Activated B cell treated with CpG ODN at 0.5 μM for 24 hours (primary cell): ENCODE measurements around the gene GNG7. TPM values are rescaled to one million over a fixed set of nuclear protein-coding genes. Genes with fewer than 3 reads are reported as not detected.
A peak's percentile ranks its signal among the peaks of the same experiment; 100 is the strongest.

Source experiments
- ATAC-seq: fragments of 200-7000 bp; cut with Tn5 transposase; one replicate; pipeline ENCODE4 v1.10.0; 2021; ENCODE audit warnings: low read depth, mild to moderate bottlenecking, moderate library complexity
- CTCF ChIA-PET: fragments of 350-600 bp; sonication (Branson Sonifier 250); formaldehyde crosslinking; loops from one replicate; lab custom pipeline; 2021; ENCODE audit warnings: antibody characterized with exemption; lab: Charles Lee
- POLR2A ChIA-PET: fragments of 350-600 bp; sonication (Branson Sonifier 250); formaldehyde crosslinking; loops from one replicate; lab custom pipeline; 2021; ENCODE audit warnings: antibody characterized with exemption; lab: Charles Lee
- DNase-seq: peaks from one replicate; pipeline ENCODE4 v3.0.0; 2022
- H3K27ac Mint-ChIP-seq: one replicate; pipeline ENCODE4 v1.8.0; 2020; ENCODE audit warnings: mixed read lengths
- H3K27me3 Mint-ChIP-seq: one replicate; pipeline ENCODE4 v1.8.0; 2021; ENCODE audit warnings: mixed read lengths
- H3K36me3 Mint-ChIP-seq: one replicate; pipeline ENCODE4 v1.8.0; 2021; ENCODE audit warnings: low read depth, mixed read lengths
- H3K4me1 Mint-ChIP-seq: one replicate; pipeline ENCODE4 v1.8.0; 2021; ENCODE audit warnings: mixed read lengths
- H3K4me3 Mint-ChIP-seq: one replicate; pipeline ENCODE4 v1.8.0; 2020; ENCODE audit warnings: mild to moderate bottlenecking, mixed read lengths
- H3K9me3 Mint-ChIP-seq: one replicate; pipeline ENCODE4 v1.8.0; 2020; ENCODE audit warnings: mixed read lengths
- CTCF ChIP-seq: fragments of 200-600 bp; IDR thresholded peaks from one replicate; pipeline ENCODE4 v1.8.0; 2022; ENCODE audit warnings: antibody characterized with exemption, mild to moderate bottlenecking
- intact Hi-C: fragments of 100-400 bp; cut with micrococcal nuclease; formaldehyde crosslinking; loops from one replicate; pipeline ENCODE4 v1.15.1; 2024
- total RNA-seq: library from RNA; stranded (reverse); gene quantifications from 2 replicates; pipeline ENCODE4 v1.2.3, GENCODE V29; 2022

Gene GNG7
- total RNA-seq, 1 donor from 2014 or later, result 35.4 TPM

- POLR2A ChIA-PET, result interaction anchor here (0.6 to 10.8 kb wide), 9 partner anchors 11 to 557 kb away, joined by 3 to 979 read pairs (median 121); no protein-coding TSS in a partner anchor
- H3K27me3 Mint-ChIP-seq, result no peaks in the 10 kb centered on the region
These were observed 222.8 kb downstream of the GNG7 start for GRCh38 chr19:2479556-2480194.

GRCh38 chr19:2478756-2479555 lies 223.5 kb downstream of the GNG7 start:
- Mint-ChIP-seq H3K36me3 (peaks cover 28% of the 10 kb centered on the region), H3K9me3 (peaks cover 8% of the 10 kb centered on the region), H3K4me1 (peaks cover 32% of the 10 kb centered on the region), H3K27me3 (no peaks in the 10 kb centered on the region), H3K4me3 (peak overlapping the region; percentile 99), H3K27ac (peak overlapping the region; percentile 93)
- peak; percentile 61 for DNase-seq
- ChIA-PET CTCF (interaction anchor here (0.5 to 6.6 kb wide), 6 partner anchors 65 to 196 kb away, joined by 3 to 131 read pairs (median 4); no protein-coding TSS in a partner anchor), POLR2A (interaction anchor here (0.6 to 10.8 kb wide), 18 partner anchors 9 to 558 kb away, joined by 3 to 979 read pairs (median 15); partner anchors contain the start of genes GNG7 and LMNB2)
- peak; percentile 8 for ATAC-seq
- intact Hi-C loops, result loop anchor here (1.0 to 5.0 kb wide), 6 partner anchors 16 to 827 kb away; partner anchors contain the start of gene TCF3
- no peak for TF ChIP-seq CTCF

More at GRCh38 chr19:2479556-2480194, 222.8 kb downstream of the GNG7 start:
- peaks cover 32% of the 10 kb centered on the region for H3K4me1 Mint-ChIP-seq
- peak overlapping the region; percentile 99 for H3K4me3 Mint-ChIP-seq
- peaks cover 9% of the 10 kb centered on the region for H3K9me3 Mint-ChIP-seq
- DNase-seq (no peak), ATAC-seq (no peak)
- no peak for TF ChIP-seq CTCF
- H3K36me3 Mint-ChIP-seq, result peaks cover 28% of the 10 kb centered on the region
- H3K27ac Mint-ChIP-seq, result peak overlapping the region; percentile 93
- CTCF ChIA-PET, result interaction anchor here (0.9 to 6.6 kb wide), 4 partner anchors 64 to 156 kb away, joined by 3 to 131 read pairs (median 31); no protein-coding TSS in a partner anchor
- intact Hi-C loops, result loop anchor here (2.0 to 5.0 kb wide), 5 partner anchors 33 to 827 kb away; partner anchors contain the start of gene TCF3

- Mint-ChIP-seq H3K27me3 (no peaks in the 10 kb centered on the region), H3K4me3 (peak overlapping the region; percentile 99), H3K4me1 (peaks cover 32% of the 10 kb centered on the region), H3K27ac (peak overlapping the region; percentile 93), H3K9me3 (peaks cover 5% of the 10 kb centered on the region), H3K36me3 (peaks cover 28% of the 10 kb centered on the region)
- CTCF ChIA-PET, result interaction anchor here (0.5 to 6.6 kb wide), 6 partner anchors 66 to 195 kb away, joined by 3 to 131 read pairs (median 4); no protein-coding TSS in a partner anchor
- intact Hi-C loops, result loop anchor here (1.0 to 5.0 kb wide), 6 partner anchors 17 to 826 kb away; partner anchors contain the start of gene TCF3
- TF ChIP-seq CTCF, result no peak
- POLR2A ChIA-PET, result interaction anchor here (0.6 to 10.8 kb wide), 21 partner anchors 10 to 388 kb away, joined by 3 to 979 read pairs (median 14); partner anchors contain the start of genes GNG7, LMNB2 and TMPRSS9
- ATAC-seq (no peak), DNase-seq (peak; percentile 49)
These were observed 224.2 kb downstream of the GNG7 start for GRCh38 chr19:2478278-2478755.

- Mint-ChIP-seq H3K4me3 (peak overlapping the region; percentile 99), H3K4me1 (peaks cover 32% of the 10 kb centered on the region), H3K9me3 (peaks cover 2% of the 10 kb centered on the region), H3K27ac (peak overlapping the region; percentile 93), H3K36me3 (peaks cover 28% of the 10 kb centered on the region), H3K27me3 (no peaks in the 10 kb centered on the region)
- ChIA-PET POLR2A (interaction anchor here (0.6 to 10.8 kb wide), 24 partner anchors 10 to 388 kb away, joined by 3 to 979 read pairs (median 14); partner anchors contain the start of genes GNG7, LMNB2, TIMM13 and TMPRSS9), CTCF (interaction anchor here (1.3 to 6.6 kb wide), 6 partner anchors 100 to 158 kb away, joined by 4 to 131 read pairs (median 8); no protein-coding TSS in a partner anchor)
- intact Hi-C loops, result loop anchor here (1.0 to 5.0 kb wide), 6 partner anchors 18 to 825 kb away; partner anchors contain the start of gene TCF3
- DNase-seq (peak; percentile 45), ATAC-seq (no peak)
- no peak for TF ChIP-seq CTCF
These were observed 224.7 kb downstream of the GNG7 start for GRCh38 chr19:2477732-2478191.
